Activated CD4-positive, alpha-beta T cell treated with anti-CD3 and anti-CD28 coated beads, Interleukin-2, amount 10 ng/mL, durations not matched to agents 7 days and 5 days (primary cell): ENCODE measurements around the gene GLRA1. TPM values are rescaled to one million over a fixed set of nuclear protein-coding genes. Genes with fewer than 3 reads are reported as not detected.
"Not testable (repeated sequence)": the region's sequence is repeated elsewhere in the genome, so short reads cannot be mapped to it uniquely, and the experiment has no call there.

Experiments used
- CTCF ChIA-PET: fragments of 350-600 bp; sonication (Branson Sonifier 250); formaldehyde crosslinking; loops from one replicate; lab custom pipeline; 2021; ENCODE audit warnings: antibody characterized with exemption; lab: Charles Lee
- POLR2A ChIA-PET: fragments of 350-600 bp; sonication (Branson Sonifier 250); formaldehyde crosslinking; loops from one replicate; lab custom pipeline; 2021; ENCODE audit warnings: antibody characterized with exemption; lab: Charles Lee
- DNase-seq: peaks from one replicate; pipeline ENCODE4 v3.0.0-alpha.2; 2020
- H3K27ac Mint-ChIP-seq: one replicate; pipeline ENCODE4 v1.8.0; 2021; ENCODE audit warnings: mild to moderate bottlenecking, moderate library complexity, mixed read lengths
- H3K27me3 Mint-ChIP-seq: one replicate; pipeline ENCODE4 v1.8.0; 2021; ENCODE audit warnings: mixed read lengths
- H3K36me3 Mint-ChIP-seq: one replicate; pipeline ENCODE4 v1.8.0; 2021; ENCODE audit warnings: low read depth, mixed read lengths
- H3K4me1 Mint-ChIP-seq: one replicate; pipeline ENCODE4 v1.8.0; 2021; ENCODE audit warnings: mixed read lengths
- H3K4me3 Mint-ChIP-seq: one replicate; pipeline ENCODE4 v1.8.0; 2021; ENCODE audit warnings: mild to moderate bottlenecking, moderate library complexity, mixed read lengths
- H3K9me3 Mint-ChIP-seq: one replicate; pipeline ENCODE4 v1.8.0; 2021; ENCODE audit warnings: mixed read lengths
- total RNA-seq, 2 experiments: library from RNA; stranded (reverse); gene quantifications; one replicate each; pipeline ENCODE4 v1.2.3, GENCODE V29; 2021

Gene GLRA1
- total RNA-seq, 2 experiments from 2014 or later = not detected

DNA sequence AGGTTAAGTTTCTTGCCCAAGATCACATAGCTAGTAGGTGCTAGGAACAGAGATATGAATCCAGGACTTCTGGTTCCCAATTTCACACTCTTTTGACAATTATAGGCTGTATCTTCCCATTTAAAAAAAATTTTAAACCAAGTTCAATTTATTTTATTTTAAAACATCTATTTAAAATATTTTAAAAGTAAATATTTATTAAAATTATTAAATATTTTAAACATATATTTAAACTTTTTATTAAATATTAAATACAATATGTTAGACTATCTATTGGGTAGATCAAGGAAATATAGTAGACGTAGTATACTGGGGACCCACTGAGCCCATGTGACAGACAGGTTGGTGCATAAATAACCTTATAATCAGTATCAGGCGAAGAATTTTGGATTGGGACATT, 54.8 kb downstream of the GLRA1 start:
- Mint-ChIP-seq H3K27ac (no peak overlapping the region), H3K27me3 (no peaks in the 10 kb centered on the region), H3K36me3 (no peaks in the 10 kb centered on the region), H3K4me3 (no peak overlapping the region), H3K9me3 (no peaks in the 10 kb centered on the region), H3K4me1 (peaks cover 2% of the 10 kb centered on the region)
- POLR2A ChIA-PET = no interaction called here
- CTCF ChIA-PET = no interaction called here
- no peak for DNase-seq

DNA sequence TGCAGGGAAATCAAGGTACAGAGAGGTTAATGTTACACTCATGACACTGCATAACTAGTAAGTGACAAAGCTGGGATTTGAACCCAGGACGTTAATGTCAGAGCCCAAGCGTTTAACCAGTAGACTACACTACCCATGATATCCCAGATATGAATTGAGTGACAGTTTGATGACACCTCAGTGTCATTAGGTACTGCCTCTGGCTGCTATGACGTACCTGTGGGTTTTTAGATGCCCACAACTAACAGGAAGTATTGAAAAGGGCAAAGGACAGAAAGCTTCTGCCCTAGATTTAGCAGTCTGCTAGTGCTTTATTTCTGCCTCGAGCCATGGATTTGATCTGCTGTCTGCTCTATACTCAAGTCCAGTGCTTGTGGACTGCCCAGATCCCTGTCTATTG, 56.2 kb downstream of the GLRA1 start:
- no peak overlapping the region for H3K4me3 Mint-ChIP-seq
- no peaks in the 10 kb centered on the region for H3K27me3 Mint-ChIP-seq
- peak; percentile 24 for DNase-seq
- ChIA-PET CTCF (interaction anchor here (0.6 to 0.7 kb wide), 2 partner anchors 518 to 769 kb away, joined by 3 to 4 read pairs; no protein-coding TSS in a partner anchor), POLR2A (no interaction called here)
- no peaks in the 10 kb centered on the region for H3K36me3 Mint-ChIP-seq
- H3K9me3 Mint-ChIP-seq = no peaks in the 10 kb centered on the region
- H3K4me1 Mint-ChIP-seq = peaks cover 2% of the 10 kb centered on the region
- H3K27ac Mint-ChIP-seq = no peak overlapping the region

DNA sequence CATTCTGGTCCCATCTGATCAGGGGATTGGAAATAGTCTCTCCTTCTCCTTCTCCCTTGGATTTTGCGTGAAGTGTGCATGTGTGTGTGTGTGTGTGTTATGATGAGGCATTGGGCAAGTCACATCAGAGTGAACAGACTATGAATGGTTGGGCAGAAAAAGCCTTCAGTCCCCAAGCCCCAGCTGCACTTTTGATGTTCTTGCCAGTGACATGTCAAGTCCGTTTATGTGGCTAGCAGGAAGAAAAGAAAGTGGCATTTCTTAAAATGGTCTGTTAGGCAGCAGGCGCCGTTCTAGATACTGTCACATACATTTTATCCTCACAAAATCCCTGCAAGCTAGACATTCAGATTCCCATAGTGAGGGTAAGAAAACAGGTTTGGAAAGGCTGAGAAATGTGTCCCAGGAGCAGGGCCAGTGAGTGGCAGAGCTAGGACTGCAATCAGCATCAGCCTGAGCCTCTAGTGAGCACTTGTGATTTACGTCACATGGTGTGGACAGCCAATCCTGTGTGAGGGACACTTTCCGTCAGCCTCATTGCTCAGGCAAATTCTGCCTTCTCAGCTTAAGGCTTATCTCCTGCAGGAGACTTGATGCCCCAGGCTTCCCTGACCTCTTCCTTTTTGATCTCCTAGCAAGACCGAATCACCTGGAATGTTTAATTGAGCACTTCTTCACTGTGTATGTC, 60.4 kb downstream of the GLRA1 start:
- ChIA-PET CTCF (no interaction called here), POLR2A (no interaction called here)
- peaks cover 2% of the 10 kb centered on the region for H3K4me1 Mint-ChIP-seq
- H3K4me3 Mint-ChIP-seq = no peak overlapping the region
- no peaks in the 10 kb centered on the region for H3K9me3 Mint-ChIP-seq
- H3K27ac Mint-ChIP-seq = no peak overlapping the region
- H3K36me3 Mint-ChIP-seq = no peaks in the 10 kb centered on the region
- no peak for DNase-seq
- no peaks in the 10 kb centered on the region for H3K27me3 Mint-ChIP-seq

DNA sequence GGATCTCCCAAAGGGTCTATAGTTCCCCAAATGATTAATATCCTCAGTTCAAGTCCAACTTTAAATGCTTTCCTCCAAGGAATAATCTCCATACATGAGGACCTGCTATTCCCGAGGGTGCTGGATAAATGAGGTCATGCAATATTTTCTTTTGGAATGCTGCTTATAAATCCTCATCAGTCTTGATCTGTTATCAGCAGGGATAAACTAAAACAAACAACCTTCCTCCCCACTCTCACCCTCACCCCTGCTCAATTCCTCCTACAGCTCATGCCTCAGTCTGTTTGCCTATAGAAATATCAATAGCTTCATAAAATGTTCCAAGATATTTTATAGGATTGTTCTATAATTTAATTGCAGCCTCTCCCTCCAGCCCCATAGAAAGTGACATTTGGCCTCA, 61.1 kb downstream of the GLRA1 start:
- DNase-seq = no peak
- no peaks in the 10 kb centered on the region for H3K9me3 Mint-ChIP-seq
- H3K4me3 Mint-ChIP-seq = no peak overlapping the region
- CTCF ChIA-PET = no interaction called here
- H3K27me3 Mint-ChIP-seq = no peaks in the 10 kb centered on the region
- H3K27ac Mint-ChIP-seq = no peak overlapping the region
- no peaks in the 10 kb centered on the region for H3K36me3 Mint-ChIP-seq
- H3K4me1 Mint-ChIP-seq = peaks cover under 1% of the 10 kb centered on the region
- POLR2A ChIA-PET = no interaction called here

DNA sequence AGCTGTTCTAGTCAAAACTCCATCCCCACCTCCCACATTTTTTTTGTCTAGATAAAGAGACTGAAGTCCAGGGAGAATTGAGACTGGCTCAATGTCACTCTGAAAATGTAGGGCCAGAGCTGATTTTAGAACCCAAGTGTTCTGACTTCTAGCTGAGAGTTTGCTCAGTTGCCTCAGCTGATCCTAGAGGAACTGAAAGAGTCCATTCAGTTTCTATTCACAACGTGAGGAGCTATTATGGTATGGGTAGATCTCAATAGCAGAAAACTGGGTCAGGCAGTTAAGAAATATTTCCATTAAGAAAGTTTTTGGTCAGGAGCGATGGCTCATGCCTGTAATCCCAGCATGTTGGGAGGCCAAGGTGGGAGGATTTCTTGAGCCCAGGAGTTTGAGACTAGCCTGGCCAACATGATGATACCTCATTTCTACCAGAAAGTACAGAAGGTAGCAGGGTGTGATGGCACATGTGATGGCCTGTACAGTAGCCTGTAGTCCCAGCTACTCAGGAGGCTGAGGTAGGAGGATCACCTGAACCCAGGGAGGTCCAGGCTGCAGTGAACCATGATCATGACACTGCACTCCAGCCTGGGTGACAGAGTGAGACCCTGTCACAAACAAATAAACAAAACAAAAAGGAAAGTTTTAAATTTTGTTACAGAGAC, 61.7 kb downstream of the GLRA1 start:
- no peak overlapping the region for H3K27ac Mint-ChIP-seq
- H3K4me1 Mint-ChIP-seq = no peaks in the 10 kb centered on the region
- H3K27me3 Mint-ChIP-seq = no peaks in the 10 kb centered on the region
- no peaks in the 10 kb centered on the region for H3K36me3 Mint-ChIP-seq
- CTCF ChIA-PET = no interaction called here
- DNase-seq = no peak
- no peaks in the 10 kb centered on the region for H3K9me3 Mint-ChIP-seq
- POLR2A ChIA-PET = no interaction called here
- H3K4me3 Mint-ChIP-seq = no peak overlapping the region

DNA sequence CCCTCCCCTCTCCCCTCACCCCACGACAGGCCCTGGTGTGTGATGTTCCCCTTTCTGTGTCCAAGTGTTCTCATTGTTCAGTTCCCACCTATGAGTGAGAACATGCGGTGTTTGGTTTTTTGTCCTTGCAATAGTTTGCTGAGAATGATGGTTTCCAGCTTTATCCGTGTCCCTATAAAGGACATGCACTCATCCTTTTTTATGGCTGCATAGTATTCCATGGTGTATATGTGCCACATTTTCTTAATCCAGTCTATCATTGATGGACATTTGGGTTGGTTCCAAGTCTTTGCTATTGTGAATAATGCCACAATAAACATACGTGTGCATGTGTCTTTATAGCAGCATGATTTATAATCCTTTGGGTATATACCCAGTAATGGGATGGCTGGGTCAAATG, 63.8 kb downstream of the GLRA1 start:
- POLR2A ChIA-PET, H3K27me3 Mint-ChIP-seq, CTCF ChIA-PET, H3K36me3 Mint-ChIP-seq, H3K27ac Mint-ChIP-seq, H3K4me3 Mint-ChIP-seq, DNase-seq, H3K4me1 Mint-ChIP-seq, H3K9me3 Mint-ChIP-seq: not testable (repeated sequence)

DNA sequence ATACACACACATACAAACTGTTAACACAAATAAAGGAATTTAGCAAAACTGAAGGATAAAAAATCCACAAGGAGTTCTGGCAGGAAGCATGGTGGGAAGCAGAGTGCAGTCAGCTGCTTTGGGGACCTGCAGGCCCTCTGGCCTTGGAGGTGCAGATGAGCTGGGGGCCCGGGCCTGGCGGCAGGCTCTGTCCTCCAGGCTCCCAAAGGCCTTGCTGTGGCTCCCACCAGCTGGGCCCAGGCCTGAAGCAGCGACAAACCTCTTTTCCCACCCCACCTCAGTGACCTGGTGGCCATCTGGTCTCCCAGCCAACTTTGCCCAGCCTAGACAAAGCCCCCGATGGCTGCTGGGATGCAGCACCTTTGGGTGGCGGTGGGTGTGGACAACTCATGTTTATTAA, 67.8 kb downstream of the GLRA1 start:
- ChIA-PET POLR2A (no interaction called here), CTCF (no interaction called here)
- DNase-seq = no peak
- Mint-ChIP-seq H3K27ac (no peak overlapping the region), H3K36me3 (no peaks in the 10 kb centered on the region), H3K4me1 (no peaks in the 10 kb centered on the region), H3K9me3 (no peaks in the 10 kb centered on the region), H3K4me3 (no peak overlapping the region), H3K27me3 (no peaks in the 10 kb centered on the region)

DNA sequence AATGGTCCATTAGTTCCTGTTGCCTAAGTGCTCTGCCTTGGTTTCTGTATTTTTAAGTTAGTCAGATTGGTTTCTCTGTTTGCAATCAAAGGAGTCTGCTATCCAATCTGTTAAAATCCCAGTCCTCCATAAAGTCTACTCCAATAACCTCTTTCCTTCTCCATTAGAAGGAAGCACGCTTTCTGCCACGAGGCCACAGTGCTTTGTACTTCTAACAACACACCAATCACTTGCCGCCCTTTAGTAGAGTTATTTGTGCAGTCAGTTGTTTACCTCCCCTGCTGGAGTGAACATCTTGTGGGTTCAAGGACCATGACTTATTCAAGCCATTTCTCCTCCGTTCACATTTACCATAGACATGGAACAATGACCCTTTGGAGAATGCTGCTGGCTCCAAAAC, 69.0 kb downstream of the GLRA1 start:
- H3K4me1 Mint-ChIP-seq = no peaks in the 10 kb centered on the region
- no peaks in the 10 kb centered on the region for H3K9me3 Mint-ChIP-seq
- no peak for DNase-seq
- H3K27ac Mint-ChIP-seq = no peak overlapping the region
- POLR2A ChIA-PET = no interaction called here
- H3K27me3 Mint-ChIP-seq = no peaks in the 10 kb centered on the region
- H3K4me3 Mint-ChIP-seq = no peak overlapping the region
- H3K36me3 Mint-ChIP-seq = no peaks in the 10 kb centered on the region
- CTCF ChIA-PET = no interaction called here

DNA sequence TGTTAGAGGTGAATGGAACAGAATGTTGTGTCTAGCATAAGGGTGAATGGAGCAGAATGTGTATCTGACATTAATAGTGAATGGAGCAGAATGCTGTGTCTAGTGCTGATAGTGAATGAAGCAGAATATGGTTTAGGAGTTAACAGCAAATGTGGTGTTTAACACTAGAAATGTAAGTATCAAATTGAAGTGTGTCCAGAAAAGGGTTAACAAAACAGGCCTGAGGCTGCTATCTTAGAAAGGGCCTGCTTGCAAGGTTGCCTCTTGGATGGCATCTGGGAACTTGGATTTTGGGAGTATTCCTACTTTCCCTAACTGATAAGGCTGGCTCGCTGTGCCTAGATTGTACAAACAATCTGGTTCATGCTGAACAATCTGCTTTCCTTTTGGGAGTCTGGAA, 76.8 kb downstream of the GLRA1 start:
- no peak overlapping the region for H3K27ac Mint-ChIP-seq
- H3K4me3 Mint-ChIP-seq = no peak overlapping the region
- no peaks in the 10 kb centered on the region for H3K9me3 Mint-ChIP-seq
- H3K27me3 Mint-ChIP-seq = no peaks in the 10 kb centered on the region
- ChIA-PET CTCF (no interaction called here), POLR2A (no interaction called here)
- DNase-seq = no peak
- H3K36me3 Mint-ChIP-seq = no peaks in the 10 kb centered on the region
- no peaks in the 10 kb centered on the region for H3K4me1 Mint-ChIP-seq

DNA sequence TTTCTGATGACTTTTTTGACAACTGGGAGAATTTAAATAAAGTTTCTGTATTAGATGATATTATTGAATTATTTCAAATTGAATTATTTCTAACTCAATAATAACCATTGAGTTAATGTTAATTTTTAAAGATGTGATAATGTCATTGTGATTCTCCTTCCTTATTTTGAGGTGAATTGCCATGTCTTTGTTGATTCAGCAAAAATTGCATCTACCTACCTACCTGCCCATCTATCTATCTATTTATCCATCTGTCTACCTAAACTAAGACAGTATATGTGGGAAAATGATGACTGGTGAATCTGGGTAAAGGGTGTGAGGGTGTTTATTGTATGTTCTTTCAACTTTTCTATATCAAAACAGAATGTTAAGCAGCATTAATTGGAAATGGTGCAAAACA, 77.9 kb downstream of the GLRA1 start:
- H3K9me3 Mint-ChIP-seq = no peaks in the 10 kb centered on the region
- no peaks in the 10 kb centered on the region for H3K36me3 Mint-ChIP-seq
- no peak for DNase-seq
- no peak overlapping the region for H3K4me3 Mint-ChIP-seq
- POLR2A ChIA-PET = no interaction called here
- H3K4me1 Mint-ChIP-seq = no peaks in the 10 kb centered on the region
- CTCF ChIA-PET = no interaction called here
- no peaks in the 10 kb centered on the region for H3K27me3 Mint-ChIP-seq
- no peak overlapping the region for H3K27ac Mint-ChIP-seq

DNA sequence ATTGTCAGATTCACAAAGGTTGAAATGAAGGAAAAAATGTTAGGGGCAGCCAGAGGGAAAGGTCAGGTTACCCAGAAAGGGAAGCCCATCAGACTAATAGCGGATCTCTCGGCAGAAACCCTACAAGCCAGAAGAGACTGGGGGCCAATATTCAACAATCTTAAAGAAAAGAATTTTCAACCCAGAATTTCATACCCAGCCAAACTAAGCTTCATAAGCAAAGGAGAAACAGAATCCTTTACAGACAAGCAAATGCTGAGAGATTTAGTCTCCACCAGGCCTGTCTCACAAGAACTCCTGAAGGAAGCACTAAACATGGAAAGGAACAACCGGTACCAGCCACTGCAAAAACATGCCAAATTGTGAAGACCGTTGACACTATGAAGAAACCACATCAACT, 91.8 kb downstream of the GLRA1 start:
- DNase-seq, POLR2A ChIA-PET: not testable (repeated sequence)

DNA sequence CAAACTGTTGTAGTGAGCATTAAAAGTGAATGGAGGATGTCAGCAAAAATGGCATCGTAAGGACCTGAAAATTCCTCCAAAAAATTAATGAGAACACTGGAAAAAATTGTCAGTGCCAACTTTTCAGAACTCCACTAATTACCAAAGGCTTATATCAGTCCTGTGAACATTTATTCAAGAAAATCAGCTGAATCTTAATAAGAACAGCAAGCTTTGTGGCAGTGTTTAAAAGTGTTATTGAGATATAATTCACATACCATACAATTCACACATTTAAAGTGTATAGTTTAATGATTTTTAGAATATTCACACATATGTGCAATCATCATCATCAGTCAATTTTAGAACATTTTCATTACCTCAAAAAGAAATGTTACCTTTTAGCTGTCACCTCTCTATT, 95.3 kb downstream of the GLRA1 start:
- no peak overlapping the region for H3K4me3 Mint-ChIP-seq
- DNase-seq = no peak
- H3K27ac Mint-ChIP-seq = no peak overlapping the region
- no peaks in the 10 kb centered on the region for H3K27me3 Mint-ChIP-seq
- CTCF ChIA-PET = no interaction called here
- POLR2A ChIA-PET = no interaction called here
- peaks cover 17% of the 10 kb centered on the region for H3K4me1 Mint-ChIP-seq
- peaks cover 25% of the 10 kb centered on the region for H3K9me3 Mint-ChIP-seq
- peaks cover 37% of the 10 kb centered on the region for H3K36me3 Mint-ChIP-seq

More for the DNA sequence above, 91.8 kb downstream of the GLRA1 start:
- Mint-ChIP-seq H3K9me3 (peaks cover 41% of the 10 kb centered on the region), H3K4me1 (peaks cover 17% of the 10 kb centered on the region), H3K36me3 (peaks cover 31% of the 10 kb centered on the region)
- H3K27ac Mint-ChIP-seq, CTCF ChIA-PET, H3K4me3 Mint-ChIP-seq, H3K27me3 Mint-ChIP-seq: not testable (repeated sequence)

DNA sequence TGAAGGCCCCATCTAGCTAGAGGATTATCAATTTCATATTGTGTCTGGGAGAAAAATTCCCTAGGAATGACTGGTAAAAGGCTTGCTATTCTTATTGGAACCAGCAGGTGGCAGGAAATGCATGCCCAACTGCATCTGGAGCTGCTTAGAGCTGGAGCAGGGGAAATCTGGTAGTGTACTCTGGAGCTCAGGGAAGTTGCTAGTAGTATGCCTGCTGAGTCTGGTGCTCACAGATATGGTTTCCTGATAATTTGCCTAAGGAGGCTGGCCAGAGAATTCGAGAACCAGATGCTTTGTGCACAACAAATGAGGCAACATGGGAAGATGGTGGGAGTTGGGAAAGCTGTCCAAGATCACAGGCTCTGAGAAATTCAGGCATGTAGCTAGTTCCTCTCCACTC, 99.2 kb downstream of the GLRA1 start:
- H3K4me1 Mint-ChIP-seq = peaks cover 3% of the 10 kb centered on the region
- H3K9me3 Mint-ChIP-seq = peaks cover under 1% of the 10 kb centered on the region
- peak; percentile 43 for DNase-seq
- ChIA-PET POLR2A (no interaction called here), CTCF (interaction anchor here (0.5 to 2.1 kb wide), 11 partner anchors 9 to 1430 kb away, joined by 3 to 14 read pairs (median 4); no protein-coding TSS in a partner anchor)
- no peak overlapping the region for H3K27ac Mint-ChIP-seq
- peaks cover 16% of the 10 kb centered on the region for H3K36me3 Mint-ChIP-seq
- H3K4me3 Mint-ChIP-seq = no peak overlapping the region
- H3K27me3 Mint-ChIP-seq = no peaks in the 10 kb centered on the region

DNA sequence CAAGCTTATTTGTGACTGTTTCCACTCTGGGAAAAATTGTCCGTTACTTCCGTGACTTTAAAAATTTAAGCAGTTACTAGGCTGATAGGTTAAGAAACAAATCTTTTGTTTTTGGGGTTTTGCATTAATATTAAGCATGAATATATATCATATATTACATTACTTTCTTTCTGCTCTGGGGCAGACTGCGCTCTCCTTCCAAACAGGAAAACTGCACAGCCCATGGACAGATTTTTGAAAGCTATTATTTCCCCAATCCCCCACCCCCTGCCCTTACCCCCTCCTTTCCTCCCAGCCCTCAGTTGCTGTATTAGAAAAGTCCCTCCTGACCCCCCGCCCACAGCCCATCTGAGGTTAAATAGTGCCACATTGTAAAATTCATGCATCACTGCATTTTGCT, 102.5 kb downstream of the GLRA1 start:
- no peaks in the 10 kb centered on the region for H3K27me3 Mint-ChIP-seq
- ChIA-PET POLR2A (no interaction called here), CTCF (no interaction called here)
- H3K4me1 Mint-ChIP-seq = no peaks in the 10 kb centered on the region
- peaks cover 6% of the 10 kb centered on the region for H3K36me3 Mint-ChIP-seq
- H3K4me3 Mint-ChIP-seq = no peak overlapping the region
- H3K27ac Mint-ChIP-seq = no peak overlapping the region
- no peak for DNase-seq
- H3K9me3 Mint-ChIP-seq = no peaks in the 10 kb centered on the region
